Immature natural killer cell (primary cell): ENCODE data around the gene PLCB4. TPM values are rescaled to one million over a fixed set of nuclear protein-coding genes. Genes with fewer than 3 reads are reported as not detected.

Source experiments
- DNase-seq, 3 donors: peaks; one replicate each; pipeline ENCODE4 v3.0.0; 2022; ENCODE audit warnings: mixed read lengths in 1 of 3
- H3K27ac Mint-ChIP-seq, 6 donors: one replicate each; pipeline ENCODE4 v1.8.0; 2020; ENCODE audit warnings: mixed read lengths in 6 of 6, mild to moderate bottlenecking in 5 of 6, inconsistent platforms in 4 of 6, moderate library complexity in 3 of 6
- H3K27me3 Mint-ChIP-seq, 3 donors: one replicate each; pipeline ENCODE4 v1.8.0; 2020 to 2021; ENCODE audit warnings: low read depth in 3 of 3, mild to moderate bottlenecking in 3 of 3, mixed read lengths in 3 of 3, moderate library complexity in 3 of 3, inconsistent platforms in 1 of 3
- H3K36me3 Mint-ChIP-seq, 3 donors: one replicate each; pipeline ENCODE4 v1.8.0; 2020; ENCODE audit warnings: mixed read lengths in 3 of 3, inconsistent platforms in 2 of 3, mild to moderate bottlenecking in 2 of 3
- H3K4me1 Mint-ChIP-seq, 2 donors: one replicate each; pipeline ENCODE4 v1.8.0; 2020; ENCODE audit warnings: inconsistent platforms in 2 of 2, mild to moderate bottlenecking in 2 of 2, mixed read lengths in 2 of 2, moderate library complexity in 1 of 2
- H3K4me3 Mint-ChIP-seq, 5 donors: one replicate each; pipeline ENCODE4 v1.8.0; 2020; ENCODE audit warnings: mild to moderate bottlenecking in 5 of 5, mixed read lengths in 5 of 5, inconsistent platforms in 3 of 5, moderate library complexity in 3 of 5
- H3K9me3 Mint-ChIP-seq, 6 donors: one replicate each; pipeline ENCODE4 v1.8.0; 2020; ENCODE audit warnings: mild to moderate bottlenecking in 6 of 6, mixed read lengths in 6 of 6, inconsistent platforms in 4 of 6, moderate library complexity in 3 of 6
- polyA plus RNA-seq, 3 donors: library from polyadenylated mRNA; unstranded; fragments of 300-500 nt; fragmentation: Illumina TruSeq; gene quantifications; one replicate each; pipeline ENCODE4 v1.2.3, GENCODE V29; 2021

PLCB4 gene
- polyA plus RNA-seq, 3 donors from 2014 or later, result not detected

DNA sequence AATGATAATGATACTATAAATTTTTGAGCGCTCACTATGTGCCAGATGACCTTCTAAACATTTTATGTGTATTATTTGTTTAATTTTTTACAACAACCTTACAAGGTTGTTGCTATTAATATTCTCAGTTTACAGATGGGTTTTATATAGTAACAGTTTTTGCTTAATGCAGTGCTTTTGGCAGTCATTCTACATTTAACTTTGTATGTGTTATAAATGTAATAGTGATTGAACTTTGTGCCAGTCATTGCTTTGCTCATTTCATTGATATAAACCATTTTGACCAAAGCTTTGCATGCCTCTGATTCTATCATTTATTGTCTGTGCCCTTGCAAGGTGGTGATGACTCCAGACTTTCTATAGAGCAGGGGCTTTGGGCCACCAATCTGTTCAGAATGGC is 239.2 kb downstream of the PLCB4 start:
- Mint-ChIP-seq H3K4me3 (no peak overlapping the region), H3K27me3 (peaks cover 0 to 5% (median 2%) of the 10 kb centered on the region in 3 donors), H3K4me1 (no peaks in the 10 kb centered on the region), H3K27ac (no peak overlapping the region), H3K9me3 (peaks cover 0 to 11% (median 4%) of the 10 kb centered on the region in 6 donors), H3K36me3 (peaks cover 0 to 4% (median 0%) of the 10 kb centered on the region in 3 donors)
- no peak for DNase-seq

DNA sequence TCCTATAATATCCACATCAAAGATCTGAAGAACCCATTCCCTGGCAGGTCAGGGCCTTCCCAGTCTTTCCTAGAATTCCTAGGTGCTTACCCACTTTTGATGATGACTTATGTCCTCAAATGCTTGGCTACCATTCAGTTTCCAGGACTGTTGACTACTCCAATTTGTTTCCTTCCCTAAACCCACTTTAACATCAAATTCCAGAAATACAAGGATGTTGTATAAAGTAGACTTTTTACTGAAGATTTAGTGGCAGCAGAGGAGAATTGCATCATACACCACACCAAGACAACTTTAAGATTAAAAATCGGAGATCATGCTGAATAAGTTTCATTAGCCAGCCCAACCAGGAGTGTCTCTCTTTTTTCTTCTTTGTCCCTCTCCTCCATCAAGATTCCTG is 242.2 kb downstream of the PLCB4 start:
- Mint-ChIP-seq H3K4me3 (no peak overlapping the region), H3K27ac (no peak overlapping the region), H3K9me3 (peaks cover 0 to 14% (median 4%) of the 10 kb centered on the region in 6 donors)

DNA sequence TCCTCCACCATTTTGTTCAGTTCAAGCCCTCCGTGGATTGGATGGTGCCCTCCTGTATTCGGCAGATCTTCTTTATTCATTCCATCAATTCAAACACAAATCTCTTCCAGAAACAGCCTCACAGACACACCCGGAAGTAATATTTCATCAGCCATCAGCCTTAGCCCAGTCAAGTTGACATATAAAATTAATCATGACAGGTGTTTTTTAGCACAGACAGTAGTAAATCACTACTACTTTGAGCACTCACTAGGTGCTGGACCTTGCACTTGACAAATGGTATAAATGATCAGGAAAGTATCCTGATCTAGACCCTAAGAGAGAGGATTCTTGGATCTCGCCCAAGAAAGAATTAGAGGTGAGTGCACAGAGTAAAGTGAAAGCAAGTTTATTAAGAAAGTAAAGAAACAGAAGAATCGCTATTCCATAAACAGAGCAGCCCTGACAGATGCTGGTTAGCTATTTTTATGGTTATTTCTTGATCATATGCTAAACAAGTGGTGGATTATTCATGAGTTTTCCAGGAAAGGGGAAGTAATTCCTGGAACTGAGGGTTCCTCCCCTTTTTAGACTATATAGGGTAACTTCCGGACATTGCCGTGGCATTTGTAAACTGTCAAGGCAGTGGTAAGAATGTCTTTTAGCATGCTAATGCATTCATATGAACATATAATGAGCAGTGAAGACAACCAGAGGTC is 250.9 kb downstream of the PLCB4 start:
- Mint-ChIP-seq H3K27me3 (no peaks in the 10 kb centered on the region), H3K4me1 (peaks cover 20 to 21% of the 10 kb centered on the region in 2 donors), H3K27ac (peak overlapping the region; percentile 41 to 82 (median 76)), H3K36me3 (no peaks in the 10 kb centered on the region), H3K9me3 (peaks cover 0 to 7% (median 0%) of the 10 kb centered on the region in 6 donors), H3K4me3 (peak overlapping the region; percentile 54 to 76 (median 64))
- peak in 1 of 3 donors; percentile 7 for DNase-seq

More for the DNA sequence above, 242.2 kb downstream of the PLCB4 start:
- no peak for DNase-seq
- no peaks in the 10 kb centered on the region for H3K4me1 Mint-ChIP-seq
- H3K27me3 Mint-ChIP-seq, result peaks cover 2 to 5% (median 3%) of the 10 kb centered on the region in 3 donors
- H3K36me3 Mint-ChIP-seq, result peaks cover 0 to 4% (median 0%) of the 10 kb centered on the region in 3 donors

DNA sequence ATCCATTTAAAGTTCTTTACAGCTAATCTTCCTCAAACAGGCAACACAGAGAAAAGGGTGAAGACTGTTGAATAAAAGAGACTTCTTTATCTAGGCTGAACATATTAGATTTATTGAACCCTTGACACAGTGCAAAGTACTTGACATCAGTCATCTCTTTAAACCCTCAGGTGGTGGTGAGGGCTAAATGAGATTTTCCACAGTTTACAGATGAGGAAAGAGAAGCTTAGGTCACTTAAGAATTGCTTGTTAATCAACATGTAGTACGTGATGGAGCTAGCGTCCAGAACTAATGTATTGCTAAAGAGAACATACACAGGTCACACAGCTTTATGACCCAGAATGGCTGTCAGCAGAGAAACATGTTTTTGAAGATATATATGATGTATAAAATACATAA is 252.1 kb downstream of the PLCB4 start:
- H3K4me3 Mint-ChIP-seq, result peak overlapping the region in 1 of 5 donors; percentile 76
- no peaks in the 10 kb centered on the region for H3K27me3 Mint-ChIP-seq
- peak overlapping the region in 2 of 6 donors; percentile 69 to 82 for H3K27ac Mint-ChIP-seq
- H3K9me3 Mint-ChIP-seq, result peaks cover 0 to 6% (median 0%) of the 10 kb centered on the region in 6 donors
- H3K4me1 Mint-ChIP-seq, result peaks cover 20 to 21% of the 10 kb centered on the region in 2 donors
- no peaks in the 10 kb centered on the region for H3K36me3 Mint-ChIP-seq
- DNase-seq, result no peak

DNA sequence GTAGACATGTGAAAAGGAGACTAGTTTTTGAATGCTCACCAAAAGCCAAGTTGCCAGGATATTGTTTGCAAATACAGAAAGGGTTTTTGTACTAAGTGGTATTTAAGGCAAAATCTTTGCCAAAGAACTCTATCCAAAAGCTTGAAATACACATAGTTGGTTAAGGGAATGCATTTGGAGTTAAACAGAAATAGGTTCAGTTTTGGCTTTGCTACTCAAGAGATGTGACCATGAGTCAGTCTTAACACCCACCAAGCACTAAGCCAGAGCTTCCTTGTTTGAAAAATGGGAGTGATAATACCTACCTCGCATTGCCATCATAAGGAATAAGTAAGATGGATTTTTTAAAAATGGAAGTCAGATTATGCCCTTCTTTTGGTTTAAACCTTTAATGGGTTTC is 253.8 kb downstream of the PLCB4 start:
- no peak overlapping the region for H3K27ac Mint-ChIP-seq
- no peaks in the 10 kb centered on the region for H3K36me3 Mint-ChIP-seq
- H3K4me3 Mint-ChIP-seq, result no peak overlapping the region
- H3K9me3 Mint-ChIP-seq, result peaks cover 0 to 6% (median 0%) of the 10 kb centered on the region in 6 donors
- H3K27me3 Mint-ChIP-seq, result peaks cover 0 to 1% (median 0%) of the 10 kb centered on the region in 3 donors
- no peak for DNase-seq
- H3K4me1 Mint-ChIP-seq, result peaks cover 21% of the 10 kb centered on the region in 2 donors

DNA sequence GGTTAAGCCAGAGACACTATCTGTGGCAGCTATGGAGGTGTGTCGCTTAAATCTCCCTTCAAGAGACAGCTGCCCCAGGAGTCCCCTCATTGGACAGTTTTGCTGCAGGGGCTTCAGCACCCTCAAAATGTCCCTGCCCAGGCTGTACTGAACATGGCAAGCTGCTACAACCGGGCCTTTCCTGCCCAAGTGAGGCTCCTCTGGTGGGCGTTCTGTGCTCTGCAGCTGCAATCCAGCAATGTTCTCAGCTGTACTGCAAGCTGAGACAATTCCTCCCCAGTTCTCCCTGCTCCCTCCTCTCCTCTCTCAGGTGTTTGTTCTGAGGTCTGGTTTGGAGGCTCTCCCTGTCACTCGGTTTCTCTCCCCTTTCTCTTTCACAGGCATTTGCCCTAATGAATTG is 254.7 kb downstream of the PLCB4 start:
- H3K4me1 Mint-ChIP-seq, result peaks cover 21 to 27% of the 10 kb centered on the region in 2 donors

DNA sequence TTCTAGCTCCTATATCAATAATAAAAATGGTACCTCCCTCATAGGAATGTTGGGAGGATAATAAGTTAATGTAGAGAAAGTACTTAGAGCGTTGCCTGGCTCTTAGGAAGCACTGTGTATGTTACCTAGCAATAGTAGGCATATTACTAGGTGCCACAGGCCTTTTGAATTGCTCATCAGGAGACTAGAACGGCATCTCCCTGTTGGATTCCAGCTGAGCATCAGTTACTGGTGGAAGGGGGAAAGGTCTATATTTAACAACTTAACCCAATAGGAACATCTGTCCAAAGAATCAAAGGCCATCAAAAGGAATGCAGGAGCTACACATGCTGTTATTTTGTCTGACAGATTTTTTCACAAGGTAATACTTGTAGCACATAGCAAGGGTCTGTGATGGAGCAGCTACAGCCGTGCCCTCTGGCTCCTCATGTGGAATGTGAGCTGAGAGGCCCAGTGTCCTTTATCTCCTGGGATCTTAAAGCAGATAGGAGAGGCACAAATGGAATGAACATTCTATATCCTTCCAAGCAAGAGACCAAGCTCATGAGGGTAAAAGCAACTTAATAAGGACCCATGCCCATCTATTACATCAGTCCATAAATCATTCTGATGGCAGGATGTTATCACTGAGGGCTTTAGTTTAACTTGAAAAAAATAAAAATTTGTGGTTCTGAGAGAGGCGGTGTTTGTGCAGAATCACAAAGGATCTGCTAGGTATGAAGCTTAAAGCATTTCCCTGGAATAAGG is 260.6 kb downstream of the PLCB4 start:
- H3K4me3 Mint-ChIP-seq, result no peak overlapping the region
- H3K36me3 Mint-ChIP-seq, result no peaks in the 10 kb centered on the region
- peaks cover 0 to 2% (median 0%) of the 10 kb centered on the region in 6 donors for H3K9me3 Mint-ChIP-seq
- peaks cover 0 to 7% of the 10 kb centered on the region in 2 donors for H3K4me1 Mint-ChIP-seq
- no peak for DNase-seq
- H3K27me3 Mint-ChIP-seq, result peaks cover 0 to 3% (median 0%) of the 10 kb centered on the region in 3 donors
- H3K27ac Mint-ChIP-seq, result no peak overlapping the region

More for the DNA sequence above, 254.7 kb downstream of the PLCB4 start:
- no peak for DNase-seq
- H3K4me3 Mint-ChIP-seq, result no peak overlapping the region
- peaks cover 0 to 2% (median 0%) of the 10 kb centered on the region in 3 donors for H3K27me3 Mint-ChIP-seq
- H3K27ac Mint-ChIP-seq, result no peak overlapping the region
- H3K9me3 Mint-ChIP-seq, result peaks cover 0 to 6% (median 0%) of the 10 kb centered on the region in 6 donors
- H3K36me3 Mint-ChIP-seq, result no peaks in the 10 kb centered on the region

DNA sequence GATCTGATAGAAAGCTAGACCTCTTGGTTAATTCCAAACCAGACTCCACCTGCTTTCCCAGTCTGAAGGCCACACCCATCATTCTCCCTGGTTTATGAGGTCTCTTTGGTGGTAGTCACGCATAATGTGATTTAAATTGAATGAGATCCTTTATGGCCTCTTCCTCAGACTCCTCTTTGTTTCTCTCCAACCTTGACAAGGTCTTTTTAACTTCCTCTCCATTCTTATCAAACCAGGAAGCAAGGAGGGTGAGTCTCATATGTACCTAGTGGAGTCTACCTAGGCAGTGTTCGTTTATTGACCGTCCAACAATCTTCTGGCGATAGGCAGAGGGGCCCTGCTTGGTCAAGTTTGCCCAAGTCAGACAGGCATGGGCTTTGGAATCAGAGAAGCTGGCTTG is 261.3 kb downstream of the PLCB4 start:
- DNase-seq, result no peak
- peaks cover 0 to 7% of the 10 kb centered on the region in 2 donors for H3K4me1 Mint-ChIP-seq
- H3K27ac Mint-ChIP-seq, result no peak overlapping the region
- H3K4me3 Mint-ChIP-seq, result no peak overlapping the region
- no peaks in the 10 kb centered on the region for H3K36me3 Mint-ChIP-seq
- H3K9me3 Mint-ChIP-seq, result peaks cover 0 to 2% (median 0%) of the 10 kb centered on the region in 6 donors
- peaks cover 0 to 3% (median 0%) of the 10 kb centered on the region in 3 donors for H3K27me3 Mint-ChIP-seq

DNA sequence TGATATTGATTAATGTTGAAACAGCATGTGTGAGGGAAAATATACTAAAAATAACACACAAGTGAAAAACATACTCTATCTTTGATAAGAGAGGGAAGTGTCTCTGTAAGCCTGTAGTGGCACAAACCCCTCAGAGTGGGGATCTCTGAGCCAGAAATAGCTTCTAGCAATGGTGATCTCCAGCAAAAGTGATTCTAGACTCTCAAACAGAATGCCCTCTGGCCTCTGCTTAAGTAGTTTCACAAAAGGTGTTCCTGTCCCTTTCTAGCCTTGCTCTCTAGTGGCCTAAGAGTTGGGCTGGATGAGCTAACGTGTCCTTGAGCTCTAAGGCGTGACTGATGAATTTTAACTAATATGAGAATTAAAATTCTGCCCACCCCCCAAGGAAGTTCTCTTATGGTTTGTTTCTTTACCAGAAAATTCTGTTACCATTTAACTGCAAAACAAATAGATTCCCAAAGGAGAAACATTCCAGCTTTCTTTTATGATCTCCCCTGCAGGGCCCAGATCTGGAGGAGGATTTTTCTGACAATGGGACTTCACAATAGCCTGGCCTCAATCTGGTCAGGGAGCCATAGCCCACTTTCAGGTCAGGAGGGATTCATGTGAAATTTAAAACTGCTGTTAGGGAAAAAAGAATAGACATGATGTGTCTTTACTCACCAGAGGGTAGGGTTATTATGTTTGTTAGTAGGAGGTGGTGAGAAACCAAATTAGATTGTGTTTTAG is 263.0 kb downstream of the PLCB4 start:
- peaks cover 0 to 2% (median under 1%) of the 10 kb centered on the region in 6 donors for H3K9me3 Mint-ChIP-seq
- no peak for DNase-seq
- H3K36me3 Mint-ChIP-seq, result no peaks in the 10 kb centered on the region
- H3K4me3 Mint-ChIP-seq, result no peak overlapping the region
- H3K27me3 Mint-ChIP-seq, result peaks cover 0 to 1% (median 0%) of the 10 kb centered on the region in 3 donors
- peaks cover 0 to 7% of the 10 kb centered on the region in 2 donors for H3K4me1 Mint-ChIP-seq
- no peak overlapping the region for H3K27ac Mint-ChIP-seq

DNA sequence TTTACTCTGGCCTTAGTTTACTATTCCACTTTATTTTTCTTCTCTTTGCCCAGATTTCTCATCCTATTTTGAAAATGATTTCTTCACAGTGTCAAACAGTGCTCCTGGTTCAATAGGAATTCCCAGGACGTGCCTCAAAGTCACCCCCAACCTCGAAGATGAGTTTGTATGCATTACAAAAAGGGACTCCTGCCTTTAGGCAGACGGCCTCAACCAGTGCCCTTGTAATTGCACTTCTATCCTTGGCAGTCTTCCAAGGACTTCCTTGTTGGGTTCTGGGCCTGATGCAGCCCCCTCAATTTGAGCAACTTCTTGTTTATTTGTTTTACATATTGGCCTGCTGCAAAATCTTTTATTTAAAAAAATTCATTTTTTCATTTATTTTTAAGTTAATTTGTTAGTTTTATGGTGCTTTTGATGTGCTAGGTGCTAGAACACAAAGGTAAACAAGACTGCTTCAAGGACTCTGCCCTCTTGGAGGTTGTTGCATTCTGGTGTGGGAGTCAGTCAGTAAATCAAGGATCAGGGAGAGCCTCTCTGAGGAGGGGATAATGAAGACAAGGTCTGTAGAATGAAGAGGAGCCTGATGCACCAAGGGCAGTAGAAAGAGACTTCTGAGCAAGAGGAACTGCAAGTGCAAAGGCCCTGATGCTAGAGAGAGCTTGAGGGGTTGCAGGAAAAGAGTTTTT is 264.0 kb downstream of the PLCB4 start:
- Mint-ChIP-seq H3K27me3 (peaks cover 0 to 1% (median 0%) of the 10 kb centered on the region in 3 donors), H3K9me3 (peaks cover 0 to 2% (median under 1%) of the 10 kb centered on the region in 6 donors), H3K27ac (no peak overlapping the region), H3K36me3 (no peaks in the 10 kb centered on the region), H3K4me3 (no peak overlapping the region), H3K4me1 (peaks cover 0 to 4% of the 10 kb centered on the region in 2 donors)
- DNase-seq, result no peak

DNA sequence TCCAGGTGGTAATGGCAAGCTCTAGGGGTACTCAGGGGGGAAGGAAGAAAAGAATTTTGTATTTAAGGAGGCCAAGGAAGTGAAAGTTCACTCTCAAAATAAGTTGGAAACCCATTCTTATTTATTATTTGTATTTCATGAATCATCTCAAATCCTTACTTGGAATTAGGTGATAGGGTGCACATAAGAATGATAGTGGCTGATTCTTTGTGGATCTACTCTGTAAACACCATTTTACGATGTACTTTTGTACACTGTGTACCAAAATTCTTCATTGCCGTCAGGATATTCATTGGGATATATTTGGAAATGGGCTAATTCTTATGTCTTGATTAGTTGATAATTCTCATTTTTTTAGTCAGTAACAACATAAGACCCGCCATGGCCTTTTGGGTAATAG is 266.0 kb downstream of the PLCB4 start:
- DNase-seq, result no peak
- H3K36me3 Mint-ChIP-seq, result no peaks in the 10 kb centered on the region
- H3K4me1 Mint-ChIP-seq, result peaks cover 0 to 5% of the 10 kb centered on the region in 2 donors
- H3K27me3 Mint-ChIP-seq, result no peaks in the 10 kb centered on the region
- peaks cover 0 to 2% (median 0%) of the 10 kb centered on the region in 6 donors for H3K9me3 Mint-ChIP-seq
- no peak overlapping the region for H3K4me3 Mint-ChIP-seq
- no peak overlapping the region for H3K27ac Mint-ChIP-seq

DNA sequence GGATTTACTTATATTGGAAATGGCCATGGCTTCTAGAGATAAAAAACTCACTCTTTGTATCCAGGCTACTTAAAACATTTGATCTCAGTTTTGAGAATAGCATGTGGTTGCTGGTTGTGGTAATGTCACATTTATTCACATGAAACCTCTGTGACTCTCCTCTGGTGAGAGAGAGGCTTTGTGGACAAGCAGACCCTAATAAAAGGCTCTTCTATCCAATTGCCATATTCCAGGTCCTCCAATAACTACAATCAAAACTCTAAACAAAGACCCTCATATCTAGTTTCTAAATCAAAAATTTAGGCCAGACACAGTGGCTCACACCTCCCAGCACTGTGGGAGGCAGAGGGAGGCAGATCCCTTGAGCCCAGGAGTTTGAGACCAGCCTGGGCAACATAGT is 269.2 kb downstream of the PLCB4 start:
- Mint-ChIP-seq H3K27ac (no peak overlapping the region), H3K4me1 (peaks cover 0 to 5% of the 10 kb centered on the region in 2 donors), H3K9me3 (peaks cover 0 to 6% (median 0%) of the 10 kb centered on the region in 6 donors), H3K4me3 (no peak overlapping the region), H3K36me3 (no peaks in the 10 kb centered on the region), H3K27me3 (peaks cover 0 to 2% (median 0%) of the 10 kb centered on the region in 3 donors)
- no peak for DNase-seq

DNA sequence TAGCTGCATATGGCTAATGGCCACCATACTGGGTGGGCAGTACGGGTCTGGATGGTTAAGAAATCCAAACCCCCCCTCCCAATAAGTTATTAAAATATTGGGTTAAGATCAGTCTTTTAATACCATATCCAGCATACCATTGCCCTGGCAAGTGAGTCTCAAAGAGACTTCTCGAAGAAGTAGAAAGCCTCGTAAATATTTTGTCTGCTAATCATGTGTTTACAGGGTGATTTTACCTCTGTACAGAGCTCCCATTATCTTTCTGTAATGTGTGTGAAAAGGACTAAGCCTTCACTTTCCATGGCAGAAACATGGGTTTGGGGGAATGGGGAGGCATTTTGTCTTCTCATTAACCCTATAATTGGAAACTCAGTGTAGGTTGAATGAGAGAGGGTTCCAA is 270.8 kb downstream of the PLCB4 start:
- peaks cover 0 to 6% (median 0%) of the 10 kb centered on the region in 6 donors for H3K9me3 Mint-ChIP-seq
- peaks cover 0 to 5% of the 10 kb centered on the region in 2 donors for H3K4me1 Mint-ChIP-seq

More for the DNA sequence above, 270.8 kb downstream of the PLCB4 start:
- H3K36me3 Mint-ChIP-seq, result no peaks in the 10 kb centered on the region
- DNase-seq, result no peak
- no peak overlapping the region for H3K4me3 Mint-ChIP-seq
- H3K27me3 Mint-ChIP-seq, result peaks cover 0 to 4% (median 2%) of the 10 kb centered on the region in 3 donors
- no peak overlapping the region for H3K27ac Mint-ChIP-seq
